ENCODE measurements around the gene C12orf57.

Gene C12orf57

DNA sequence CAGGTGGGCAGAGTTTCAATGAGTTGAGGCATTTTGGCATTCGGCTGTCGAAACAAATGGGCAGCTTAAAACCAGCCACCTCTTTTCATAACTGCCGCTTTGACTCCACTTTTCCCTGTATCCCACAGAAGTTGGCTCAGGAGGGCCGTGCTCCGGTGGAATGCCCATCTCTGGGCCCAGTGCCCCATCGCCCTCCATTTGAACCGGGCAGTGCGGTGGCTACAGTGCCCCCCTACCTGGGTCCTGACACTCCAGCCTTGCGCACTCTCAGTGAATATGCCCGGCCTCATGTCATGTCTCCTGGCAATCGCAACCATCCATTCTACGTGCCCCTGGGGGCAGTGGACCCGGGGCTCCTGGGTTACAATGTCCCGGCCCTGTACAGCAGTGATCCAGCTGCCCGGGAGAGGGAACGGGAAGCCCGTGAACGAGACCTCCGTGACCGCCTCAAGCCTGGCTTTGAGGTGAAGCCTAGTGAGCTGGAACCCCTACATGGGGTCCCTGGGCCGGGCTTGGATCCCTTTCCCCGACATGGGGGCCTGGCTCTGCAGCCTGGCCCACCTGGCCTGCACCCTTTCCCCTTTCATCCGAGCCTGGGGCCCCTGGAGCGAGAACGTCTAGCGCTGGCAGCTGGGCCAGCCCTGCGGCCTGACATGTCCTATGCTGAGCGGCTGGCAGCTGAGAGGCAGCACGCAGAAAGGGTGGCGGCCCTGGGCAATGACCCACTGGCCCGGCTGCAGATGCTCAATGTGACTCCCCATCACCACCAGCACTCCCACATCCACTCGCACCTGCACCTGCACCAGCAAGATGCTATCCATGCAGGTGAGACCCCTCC lies 5.2 kb upstream of the C12orf57 start:
- no peak for FAIRE-seq

DNA sequence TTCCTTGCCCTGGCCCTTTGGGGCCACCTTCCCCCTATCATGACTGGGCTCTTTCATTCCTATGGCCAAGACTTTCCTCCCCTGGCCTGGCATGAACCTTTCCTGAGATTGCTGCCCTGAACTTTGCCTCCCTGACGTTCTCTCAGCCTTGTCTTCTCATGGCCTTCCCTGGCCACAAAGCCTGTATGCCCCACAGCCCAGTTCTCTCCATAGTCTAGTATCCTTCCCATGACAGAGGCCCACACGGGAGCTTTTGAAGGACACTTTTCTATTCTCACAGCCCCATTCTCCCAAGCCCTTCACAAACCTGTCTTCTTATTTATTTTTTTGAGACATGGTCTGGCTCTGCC lies 4.7 kb upstream of the C12orf57 start:
- FAIRE-seq: no peak

- FAIRE-seq: no peak
Observed at GRCh38 chr12:6941267-6941666, 2.6 kb upstream of the C12orf57 start.

DNA sequence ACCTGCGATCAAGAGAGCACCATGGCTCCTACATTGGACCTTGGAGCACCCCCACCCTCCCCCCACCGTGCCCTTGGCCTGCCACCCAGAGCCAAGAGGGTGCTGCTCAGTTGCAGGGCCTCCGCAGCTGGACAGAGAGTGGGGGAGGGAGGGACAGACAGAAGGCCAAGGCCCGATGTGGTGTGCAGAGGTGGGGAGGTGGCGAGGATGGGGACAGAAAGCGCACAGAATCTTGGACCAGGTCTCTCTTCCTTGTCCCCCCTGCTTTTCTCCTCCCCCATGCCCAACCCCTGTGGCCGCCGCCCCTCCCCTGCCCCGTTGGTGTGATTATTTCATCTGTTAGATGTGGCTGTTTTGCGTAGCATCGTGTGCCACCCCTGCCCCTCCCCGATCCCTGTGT lies 2.0 kb upstream of the C12orf57 start:
- FAIRE-seq: no peak

GRCh38 chr12:6942331-6942665 lies 1.5 kb upstream of the C12orf57 start:
- FAIRE-seq: no peak

DNA sequence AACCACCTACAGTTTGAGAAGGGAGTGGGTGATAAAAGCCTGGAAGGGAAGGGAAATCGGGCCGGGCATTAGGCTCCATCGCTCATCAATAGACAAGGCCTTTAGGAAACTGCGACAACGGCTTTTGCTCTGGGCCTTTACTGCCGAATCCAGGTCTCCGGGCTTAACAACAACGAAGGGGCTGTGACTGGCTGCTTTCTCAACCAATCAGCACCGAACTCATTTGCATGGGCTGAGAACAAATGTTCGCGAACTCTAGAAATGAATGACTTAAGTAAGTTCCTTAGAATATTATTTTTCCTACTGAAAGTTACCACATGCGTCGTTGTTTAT lies 467 bp upstream of the C12orf57 start:
- FAIRE-seq: peak; percentile 84

DNA sequence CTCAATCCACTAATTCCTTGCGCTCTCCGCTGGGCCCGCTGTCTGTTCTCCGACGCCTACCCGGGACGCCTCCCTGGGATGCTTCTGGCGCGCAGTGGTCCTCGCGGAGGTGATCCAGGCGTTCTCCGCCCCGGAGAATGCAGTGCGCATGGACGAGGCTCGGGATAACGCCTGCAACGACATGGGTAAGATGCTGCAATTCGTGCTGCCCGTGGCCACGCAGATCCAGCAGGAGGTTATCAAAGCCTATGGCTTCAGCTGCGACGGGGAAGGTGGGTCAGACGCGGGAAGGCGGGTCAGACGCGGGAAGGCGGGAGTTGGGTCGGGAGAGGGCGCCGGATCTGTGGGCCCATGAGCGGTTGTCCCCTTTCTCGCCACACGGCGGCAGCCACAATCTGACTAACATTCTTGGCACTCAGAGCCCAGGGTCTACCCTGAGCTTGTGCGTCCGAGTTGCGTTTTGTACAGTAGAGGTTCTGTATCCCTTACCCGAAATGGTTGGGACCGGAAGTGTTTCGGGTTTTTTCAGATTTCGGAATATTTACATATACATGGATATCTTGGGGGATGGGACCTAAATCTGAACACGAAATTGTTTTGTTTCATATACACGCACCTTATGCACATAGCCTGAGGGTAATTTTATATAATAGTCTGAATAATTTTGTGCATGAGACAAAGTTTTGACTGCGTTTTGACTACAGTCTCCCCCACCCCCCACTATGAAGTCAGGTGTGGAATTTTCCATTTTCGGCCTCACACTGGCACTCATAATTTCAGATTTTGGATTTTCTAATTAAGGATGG lies 762 bp downstream of the C12orf57 start:
- FAIRE-seq: no peak

DNA sequence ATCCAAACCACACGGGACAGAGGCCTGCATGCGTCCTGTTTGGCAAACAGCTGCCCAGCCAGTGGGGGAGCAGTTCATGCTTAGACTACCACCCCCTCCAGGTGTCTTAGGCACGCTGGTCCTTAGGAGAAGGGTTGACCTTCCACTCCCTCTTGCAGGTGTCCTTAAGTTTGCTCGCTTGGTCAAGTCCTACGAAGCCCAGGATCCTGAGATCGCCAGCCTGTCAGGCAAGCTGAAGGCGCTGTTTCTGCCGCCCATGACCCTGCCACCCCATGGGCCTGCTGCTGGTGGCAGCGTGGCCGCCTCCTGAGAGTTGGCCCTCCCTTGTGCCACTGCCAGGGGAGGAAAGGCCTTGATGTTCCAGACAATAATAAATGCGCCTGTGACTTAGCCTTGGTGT lies 1.8 kb downstream of the C12orf57 start:
- FAIRE-seq: no peak

DNA sequence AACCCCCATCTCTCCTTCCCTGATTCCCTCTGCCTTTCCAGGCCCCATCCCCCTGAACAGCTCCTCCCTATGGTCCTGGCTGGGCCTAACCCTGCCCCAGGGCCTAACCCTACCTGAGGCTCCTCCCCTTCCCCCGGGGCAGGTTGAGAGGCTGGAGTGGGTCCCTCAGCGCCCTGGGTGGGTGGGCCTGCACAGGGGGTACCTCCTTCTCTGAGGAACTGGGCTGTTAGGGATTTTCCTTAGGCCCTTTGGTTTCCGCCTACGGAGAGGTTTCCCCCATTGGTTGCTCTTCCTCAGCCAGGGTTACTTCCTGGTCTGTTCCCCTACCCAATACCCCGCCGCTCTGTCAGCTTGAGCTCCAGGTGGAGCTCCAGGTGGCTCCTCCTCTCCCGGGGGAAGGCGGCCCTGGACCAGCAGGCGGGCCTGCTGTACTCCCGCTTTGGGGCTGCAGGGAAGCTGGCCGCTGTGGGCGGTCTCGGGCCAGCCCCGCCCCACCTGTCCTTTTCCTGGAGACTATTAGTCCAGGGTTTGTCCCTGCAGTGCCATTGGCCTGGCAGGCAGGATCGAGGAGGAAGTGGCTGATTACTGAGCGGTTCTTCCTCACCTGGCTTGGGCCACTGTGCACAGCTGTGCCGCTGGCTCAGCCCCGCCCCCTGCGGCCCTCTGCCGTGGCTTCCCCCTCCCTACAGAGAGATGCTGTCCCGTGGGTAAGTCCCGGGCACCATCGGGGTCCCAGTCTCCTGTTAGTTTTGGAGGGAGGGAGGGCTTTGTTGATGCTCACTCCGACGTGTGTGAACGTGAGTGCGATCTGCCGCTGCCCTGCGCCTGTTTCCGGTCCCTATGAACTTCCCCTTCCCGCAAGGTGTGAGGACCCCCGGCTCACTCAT lies 2.5 kb downstream of the C12orf57 start:
- FAIRE-seq: no peak

DNA sequence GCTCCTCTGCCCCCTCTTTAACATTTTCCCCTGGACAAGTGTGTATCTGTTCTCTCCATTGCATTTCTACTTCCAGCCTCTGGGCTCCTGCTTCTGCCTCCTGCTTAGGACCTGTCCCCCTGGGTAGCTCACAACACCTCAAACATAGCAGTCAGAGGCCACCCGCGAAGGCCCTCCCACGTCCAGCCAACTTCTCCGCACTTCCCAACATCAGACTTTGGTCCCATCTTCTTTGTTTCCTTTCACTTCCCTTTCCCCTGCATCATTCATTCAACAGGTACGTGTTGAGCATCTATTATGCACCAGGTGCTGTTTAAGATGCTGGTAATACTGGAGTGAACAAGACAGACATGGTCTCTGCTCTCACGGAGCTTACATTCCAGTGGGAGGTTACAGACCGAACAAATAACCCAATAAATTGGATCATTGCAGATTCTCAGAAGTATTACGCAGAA lies 3.1 kb downstream of the C12orf57 start:
- no peak for FAIRE-seq

GRCh38 chr12:6947615-6948014 lies 3.8 kb downstream of the C12orf57 start:
- no peak for FAIRE-seq

DNA sequence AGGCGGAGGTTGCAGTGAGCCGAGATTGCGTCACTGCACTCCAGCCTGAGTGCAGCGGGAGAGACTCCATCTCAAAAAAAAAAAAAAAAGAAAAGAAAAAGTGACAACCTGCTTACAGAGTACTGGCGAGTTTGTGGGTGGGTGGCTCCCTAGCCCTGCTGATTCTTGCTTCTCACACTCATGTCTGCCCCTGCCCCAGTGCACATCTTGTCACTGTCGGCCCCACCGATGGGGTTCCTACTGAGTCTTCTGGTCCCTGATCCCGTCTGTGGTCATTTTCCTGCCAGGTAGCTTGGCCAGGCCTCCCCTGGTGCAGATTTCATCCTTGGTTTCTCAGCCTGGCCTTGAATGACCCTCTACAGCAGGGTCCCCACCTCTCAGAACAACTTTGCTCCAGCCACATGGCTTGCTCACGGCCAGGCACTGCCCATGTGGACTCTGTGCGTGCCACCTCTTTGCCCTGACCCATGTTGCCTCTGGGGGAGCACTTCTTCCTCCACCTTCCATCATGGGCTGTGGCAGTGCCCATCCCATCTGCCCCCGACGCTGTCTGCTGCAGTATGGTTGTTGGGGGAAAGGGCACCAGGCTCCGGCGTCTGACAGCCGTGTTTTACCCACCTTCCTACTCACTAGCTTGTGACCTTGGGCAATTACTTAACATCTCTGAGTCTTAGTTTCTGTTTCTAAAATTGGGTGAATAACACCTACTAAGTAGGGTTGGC lies 5.2 kb downstream of the C12orf57 start:
- FAIRE-seq: no peak

- FAIRE-seq: no peak
Observed at GRCh38 chr12:6950401-6950801, 6.6 kb downstream of the C12orf57 start.

DNA sequence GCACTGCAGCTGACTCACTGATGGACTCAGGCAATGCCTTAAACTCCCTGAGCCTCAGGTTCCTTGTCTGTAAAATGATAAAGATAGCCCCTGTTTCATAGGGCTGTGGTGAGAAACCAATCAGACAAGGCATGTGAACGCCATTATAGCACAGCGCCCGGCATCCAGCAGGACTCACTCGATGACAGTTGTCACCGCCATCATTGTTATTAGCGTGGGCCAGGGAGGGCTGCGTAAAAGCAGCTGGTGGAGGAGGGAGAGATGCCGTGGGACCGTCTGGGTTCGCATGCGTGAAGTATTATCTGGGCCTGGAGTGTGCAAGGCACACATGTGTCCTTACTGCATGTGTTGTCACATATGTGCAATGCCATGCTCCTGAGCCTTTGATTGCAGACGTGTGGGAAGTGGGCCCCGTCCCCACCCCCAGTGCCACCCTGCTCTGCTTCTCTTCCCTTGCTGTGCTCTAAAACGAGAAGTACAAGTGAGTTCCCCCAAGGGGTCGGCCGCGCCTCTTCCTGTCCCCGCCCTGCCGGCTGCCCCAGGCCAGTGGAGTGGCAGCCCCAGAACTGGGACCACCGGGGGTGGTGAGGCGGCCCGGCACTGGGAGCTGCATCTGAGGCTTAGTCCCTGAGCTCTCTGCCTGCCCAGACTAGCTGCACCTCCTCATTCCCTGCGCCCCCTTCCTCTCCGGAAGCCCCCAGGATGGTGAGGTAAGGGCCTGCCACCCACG lies 7.2 kb downstream of the C12orf57 start, which contains the start of gene PTPN6:
PTPN6 (plus strand) TSS at position 546 of the 730 bp plus-strand sequence; CDS start at position 703, 157 bp downstream.
- FAIRE-seq: no peak

GRCh38 chr12:6951551-6952120 lies 7.8 kb downstream of the C12orf57 start:
- no peak for FAIRE-seq

GRCh38 chr12:6952121-6952862 lies 8.5 kb downstream of the C12orf57 start:
- FAIRE-seq: no peak

GRCh38 chr12:6952863-6953441 lies 9.1 kb downstream of the C12orf57 start:
- no peak for FAIRE-seq

- no peak for FAIRE-seq
Observed at GRCh38 chr12:6953442-6954315, 9.9 kb downstream of the C12orf57 start.
